ENCODE data around the gene OBSL1. TPM values are rescaled to one million over a fixed set of nuclear protein-coding genes. Genes with fewer than 3 reads are reported as not detected.

The OBSL1 gene
- polyA plus RNA-seq: under 1 TPM in 1 of 3 donors, not detected in 2; 0.53 TPM

DNA sequence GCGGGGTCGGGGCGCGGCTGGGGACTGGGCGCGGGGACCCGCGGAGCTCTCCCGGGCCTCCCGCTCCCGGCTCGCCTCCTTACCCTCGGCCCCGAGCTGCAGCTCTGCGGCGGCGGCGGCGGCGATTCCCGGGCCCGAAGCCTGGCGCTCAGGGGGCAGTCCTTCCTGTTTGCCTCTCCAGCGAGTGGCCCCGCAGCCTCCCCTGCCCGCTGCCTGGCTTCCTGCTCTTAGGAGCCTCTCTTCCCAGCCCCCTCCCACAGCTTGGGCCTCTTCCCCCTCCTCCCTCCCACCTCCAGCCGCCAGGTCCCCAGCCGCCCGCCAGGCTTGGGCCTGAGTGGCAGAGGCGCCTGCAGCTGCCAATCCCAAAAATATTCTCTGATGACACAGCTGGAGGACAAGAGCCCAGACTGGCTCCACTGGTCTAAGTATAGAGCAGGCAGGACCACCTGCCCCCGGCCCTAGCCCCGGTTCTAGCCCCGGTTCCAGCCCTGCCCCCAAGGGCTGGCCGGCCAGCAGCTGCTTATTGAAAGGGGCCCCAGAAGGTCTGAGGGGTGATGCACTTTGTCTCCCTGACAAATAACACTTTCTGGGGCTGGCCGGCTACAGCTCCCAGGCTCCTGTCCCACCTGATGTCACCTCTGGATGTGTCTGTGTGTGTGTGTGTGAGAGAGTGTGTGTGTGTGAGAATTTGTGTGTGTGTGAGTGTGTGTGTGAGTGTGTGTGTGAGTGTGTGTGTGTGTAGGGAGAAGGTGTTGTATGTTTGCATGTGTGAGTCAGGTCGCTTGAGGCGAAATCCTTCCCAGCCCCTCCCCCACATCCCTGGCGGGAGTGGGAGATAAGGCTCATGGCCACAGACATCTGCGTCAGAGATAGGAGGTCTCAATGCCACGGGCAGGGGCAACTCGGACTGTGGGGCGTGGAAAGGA is at the start of gene OBSL1:
Gene OBSL1 (minus strand): TSS at position 229 of the 926 bp plus-strand sequence. CDS start 307 bp downstream, outside the sequence.
- Mint-ChIP-seq H3K4me1 (peaks cover 0 to 6% of the 10 kb centered on the region in 2 donors), H3K4me3 (peak within 1 kb of the TSS in 4 of 5 donors; percentile 4 to 66 (median 28)), H3K27me3 (ENCODE audit: low read depth in 3 of 3) (peaks cover 3 to 32% (median 19%) of the 10 kb centered on the region in 3 donors), H3K9me3 (peaks cover 0 to 2% (median 0%) of the 10 kb centered on the region in 6 donors), H3K36me3 (no peaks in the 10 kb centered on the region), H3K27ac (no peak within 1 kb of the TSS)
- DNase-seq: no peak

DNA sequence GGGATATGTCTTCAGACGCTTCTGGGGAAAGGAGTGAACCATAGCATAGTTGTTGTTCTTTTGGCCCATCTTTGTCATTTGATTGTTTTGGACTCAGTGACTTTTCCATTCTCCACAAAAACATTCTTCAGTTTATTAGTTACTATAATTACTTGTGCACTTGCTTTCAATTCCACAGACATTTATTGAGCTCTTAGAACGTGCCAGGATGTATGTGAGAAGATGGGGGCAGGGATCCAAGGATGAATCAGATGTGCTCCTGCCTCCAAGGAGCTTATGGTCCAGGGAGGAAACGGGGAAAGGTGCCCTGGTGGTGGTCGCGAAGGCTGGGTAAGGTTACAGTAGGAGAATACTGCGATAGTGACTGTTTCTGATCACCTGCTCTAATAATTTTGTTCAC is 49.2 kb upstream of the OBSL1 start:
- H3K9me3 Mint-ChIP-seq: no peaks in the 10 kb centered on the region
- peaks cover 2 to 5% (median 3%) of the 10 kb centered on the region in 3 donors for H3K27me3 Mint-ChIP-seq (ENCODE audit: low read depth in 3 of 3)
- H3K27ac Mint-ChIP-seq: no peak overlapping the region
- no peak for DNase-seq
- no peaks in the 10 kb centered on the region for H3K4me1 Mint-ChIP-seq
- no peak overlapping the region for H3K4me3 Mint-ChIP-seq
- H3K36me3 Mint-ChIP-seq: peaks cover 0 to 11% (median 0%) of the 10 kb centered on the region in 3 donors

DNA sequence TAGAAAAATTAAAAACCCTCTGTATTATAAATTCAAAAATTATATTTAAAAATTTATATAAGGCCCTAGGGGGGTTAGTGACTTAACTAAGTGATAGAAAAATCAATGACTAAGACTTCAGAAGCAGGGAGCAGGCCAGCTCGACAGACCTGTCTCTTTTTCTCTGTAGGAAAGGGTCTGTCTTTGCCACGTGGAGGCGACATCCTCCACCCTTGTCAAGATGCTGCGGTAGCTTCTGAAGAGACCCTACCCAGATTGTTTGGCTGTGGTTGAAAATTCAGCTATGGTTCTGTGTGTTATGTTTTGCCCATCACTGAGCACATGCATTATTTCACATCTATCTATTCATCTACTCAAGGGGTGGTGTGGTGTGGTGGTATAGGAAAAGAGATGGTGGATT is 47.9 kb upstream of the OBSL1 start:
- peaks cover 5 to 23% (median 10%) of the 10 kb centered on the region in 3 donors for H3K36me3 Mint-ChIP-seq
- no peak for DNase-seq
- peaks cover 2 to 10% (median 3%) of the 10 kb centered on the region in 3 donors for H3K27me3 Mint-ChIP-seq (ENCODE audit: low read depth in 3 of 3)
- no peak overlapping the region for H3K27ac Mint-ChIP-seq
- H3K4me3 Mint-ChIP-seq: no peak overlapping the region
- peaks cover 0 to 3% of the 10 kb centered on the region in 2 donors for H3K4me1 Mint-ChIP-seq
- no peaks in the 10 kb centered on the region for H3K9me3 Mint-ChIP-seq

DNA sequence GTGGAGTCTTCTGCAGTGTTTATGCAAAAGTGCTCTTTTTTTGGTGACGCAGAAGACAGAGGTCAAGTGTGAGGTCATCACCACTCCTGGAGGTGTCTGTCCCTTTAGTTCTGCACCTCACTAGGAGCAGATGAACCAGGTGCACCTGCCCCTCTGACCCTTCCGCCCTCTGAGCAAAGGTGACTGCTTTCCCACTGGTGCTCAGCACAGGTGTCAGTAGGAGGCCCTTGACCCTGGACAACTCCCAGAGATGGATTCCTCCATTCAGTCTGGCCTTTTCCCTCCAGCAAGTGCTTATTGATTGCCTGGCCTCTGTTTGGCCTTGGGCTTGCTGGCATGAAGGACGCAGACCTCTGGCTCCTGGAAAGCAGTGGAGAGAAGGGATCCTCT is 47.4 kb upstream of the OBSL1 start:
- Mint-ChIP-seq H3K27ac (no peak overlapping the region), H3K4me3 (no peak overlapping the region), H3K4me1 (peaks cover 0 to 3% of the 10 kb centered on the region in 2 donors), H3K36me3 (peaks cover 5 to 24% (median 12%) of the 10 kb centered on the region in 3 donors), H3K9me3 (no peaks in the 10 kb centered on the region), H3K27me3 (ENCODE audit: low read depth in 3 of 3) (peaks cover 2 to 5% (median 3%) of the 10 kb centered on the region in 3 donors)
- no peak for DNase-seq

DNA sequence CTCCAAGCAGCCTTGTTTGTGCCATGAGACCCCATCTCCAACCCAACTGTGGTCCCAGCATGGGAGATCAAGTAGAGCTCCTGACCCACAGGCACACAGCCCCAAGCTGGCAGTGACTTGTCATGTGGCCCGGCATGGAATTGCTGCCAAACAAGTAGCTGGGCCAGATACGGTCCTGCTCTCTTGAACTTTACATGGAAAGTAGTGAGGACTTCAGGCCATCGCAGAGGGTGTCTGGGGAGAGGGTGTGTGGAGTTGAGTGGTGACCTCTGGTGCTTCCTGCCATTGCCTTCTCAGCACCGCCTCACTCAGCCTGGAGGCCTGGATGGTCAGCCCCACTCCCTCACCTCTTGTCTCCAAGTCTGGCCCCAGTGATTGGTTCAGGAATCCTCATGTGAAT is 45.2 kb upstream of the OBSL1 start:
- Mint-ChIP-seq H3K4me3 (no peak overlapping the region), H3K27ac (peak overlapping the region in 2 of 6 donors; percentile 53 to 73), H3K36me3 (peaks cover 10 to 31% (median 18%) of the 10 kb centered on the region in 3 donors), H3K27me3 (ENCODE audit: low read depth in 3 of 3) (peaks cover 0 to 5% (median 2%) of the 10 kb centered on the region in 3 donors), H3K9me3 (no peaks in the 10 kb centered on the region), H3K4me1 (peaks cover 11% of the 10 kb centered on the region in 2 donors)
- DNase-seq: no peak

DNA sequence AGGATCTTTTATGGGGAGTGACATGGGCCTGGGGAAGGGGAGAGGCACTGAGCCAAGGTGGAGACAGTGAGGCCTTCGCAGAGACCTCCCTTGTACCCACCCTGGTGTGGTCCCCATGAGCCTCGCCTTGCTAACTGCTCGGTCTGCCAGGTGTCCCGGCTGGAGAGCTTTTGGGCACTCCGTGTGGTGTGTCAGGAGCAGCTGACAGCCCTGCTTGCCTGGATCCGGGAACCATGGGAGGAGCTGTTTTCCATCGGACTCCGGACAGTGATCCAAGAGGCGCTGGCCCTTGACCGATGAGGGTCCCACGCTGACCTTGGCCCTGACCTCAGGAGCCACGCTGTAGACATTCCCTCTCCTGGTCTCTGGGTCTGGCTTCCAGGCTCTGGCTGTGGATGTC is 44.6 kb upstream of the OBSL1 start:
- peaks cover 14 to 34% (median 22%) of the 10 kb centered on the region in 3 donors for H3K36me3 Mint-ChIP-seq
- H3K27ac Mint-ChIP-seq: no peak overlapping the region
- peaks cover 0 to 5% (median 2%) of the 10 kb centered on the region in 3 donors for H3K27me3 Mint-ChIP-seq (ENCODE audit: low read depth in 3 of 3)
- DNase-seq: no peak
- no peaks in the 10 kb centered on the region for H3K9me3 Mint-ChIP-seq
- H3K4me1 Mint-ChIP-seq: peaks cover 11 to 15% of the 10 kb centered on the region in 2 donors
- H3K4me3 Mint-ChIP-seq: no peak overlapping the region

DNA sequence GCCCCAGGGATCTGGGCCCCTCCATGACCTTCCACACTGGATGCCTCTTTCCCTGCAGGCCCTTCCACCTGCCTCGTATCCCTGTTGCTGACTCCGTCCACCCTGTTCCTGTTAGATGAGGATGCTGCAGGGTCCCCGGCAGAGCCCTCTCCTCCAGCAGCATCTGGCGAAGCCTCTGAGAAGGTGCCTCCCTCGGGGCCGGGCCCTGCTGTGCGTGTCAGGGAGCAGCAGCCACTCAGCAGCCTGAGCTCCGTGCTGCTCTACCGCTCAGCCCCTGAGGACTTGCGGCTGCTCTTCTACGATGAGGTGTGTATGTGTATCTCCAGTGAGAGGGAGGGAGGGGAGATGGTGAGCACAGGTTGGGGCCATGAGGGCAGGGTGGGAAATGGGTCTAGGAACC is 43.7 kb upstream of the OBSL1 start:
- H3K27ac Mint-ChIP-seq: peak overlapping the region in 1 of 6 donors; percentile 66
- peaks cover 18 to 39% (median 28%) of the 10 kb centered on the region in 3 donors for H3K36me3 Mint-ChIP-seq

DNA sequence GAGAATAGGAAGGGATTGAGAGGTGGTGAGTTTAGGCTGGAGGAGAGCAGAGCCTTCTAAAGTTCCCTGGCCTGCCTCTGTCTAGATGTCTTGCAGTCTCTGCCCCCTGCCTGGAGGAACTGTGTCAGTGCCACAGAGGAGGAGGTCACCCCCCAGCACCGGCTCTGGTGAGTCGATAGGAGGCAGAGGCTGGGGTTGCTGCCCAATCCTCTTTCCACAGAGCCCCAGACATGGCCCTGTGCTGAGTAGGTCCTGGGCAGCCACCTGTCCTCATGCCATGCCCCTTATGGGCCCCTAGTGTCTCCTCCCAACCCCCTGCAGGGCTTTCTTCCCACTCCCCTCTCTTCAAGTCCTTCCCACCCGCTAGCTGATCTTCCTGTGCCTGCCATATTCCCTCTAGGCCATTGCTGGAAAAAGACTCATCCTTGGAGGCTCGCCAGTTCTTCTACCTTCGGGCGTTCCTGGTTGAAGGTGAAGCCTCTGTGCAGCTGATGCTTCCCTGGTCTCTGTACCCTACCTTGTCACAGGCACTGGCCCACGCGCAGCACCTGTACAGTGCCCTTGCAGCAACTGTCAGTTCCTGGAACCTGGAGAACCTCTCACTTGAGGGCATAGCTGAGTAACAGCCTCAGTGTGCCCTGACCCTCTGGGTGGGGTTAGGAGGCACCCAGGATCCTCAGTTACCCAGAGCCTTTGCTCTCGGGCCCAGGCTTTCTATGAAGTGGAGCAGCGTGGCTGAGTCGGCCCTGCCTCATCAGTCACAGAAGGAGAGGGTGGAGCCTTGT is 42.9 kb upstream of the OBSL1 start:
- H3K4me1 Mint-ChIP-seq: peaks cover 11 to 15% of the 10 kb centered on the region in 2 donors
- no peak for DNase-seq
- peaks cover 21 to 46% (median 34%) of the 10 kb centered on the region in 3 donors for H3K36me3 Mint-ChIP-seq
- peaks cover 0 to 5% (median 0%) of the 10 kb centered on the region in 3 donors for H3K27me3 Mint-ChIP-seq (ENCODE audit: low read depth in 3 of 3)
- peak overlapping the region in 1 of 6 donors; percentile 71 for H3K27ac Mint-ChIP-seq
- H3K9me3 Mint-ChIP-seq: no peaks in the 10 kb centered on the region
- H3K4me3 Mint-ChIP-seq: no peak overlapping the region

More for the DNA sequence above, 43.7 kb upstream of the OBSL1 start:
- DNase-seq: no peak
- H3K4me3 Mint-ChIP-seq: no peak overlapping the region
- peaks cover 11 to 15% of the 10 kb centered on the region in 2 donors for H3K4me1 Mint-ChIP-seq
- H3K9me3 Mint-ChIP-seq: no peaks in the 10 kb centered on the region
- H3K27me3 Mint-ChIP-seq (ENCODE audit: low read depth in 3 of 3): peaks cover 0 to 5% (median 0%) of the 10 kb centered on the region in 3 donors

DNA sequence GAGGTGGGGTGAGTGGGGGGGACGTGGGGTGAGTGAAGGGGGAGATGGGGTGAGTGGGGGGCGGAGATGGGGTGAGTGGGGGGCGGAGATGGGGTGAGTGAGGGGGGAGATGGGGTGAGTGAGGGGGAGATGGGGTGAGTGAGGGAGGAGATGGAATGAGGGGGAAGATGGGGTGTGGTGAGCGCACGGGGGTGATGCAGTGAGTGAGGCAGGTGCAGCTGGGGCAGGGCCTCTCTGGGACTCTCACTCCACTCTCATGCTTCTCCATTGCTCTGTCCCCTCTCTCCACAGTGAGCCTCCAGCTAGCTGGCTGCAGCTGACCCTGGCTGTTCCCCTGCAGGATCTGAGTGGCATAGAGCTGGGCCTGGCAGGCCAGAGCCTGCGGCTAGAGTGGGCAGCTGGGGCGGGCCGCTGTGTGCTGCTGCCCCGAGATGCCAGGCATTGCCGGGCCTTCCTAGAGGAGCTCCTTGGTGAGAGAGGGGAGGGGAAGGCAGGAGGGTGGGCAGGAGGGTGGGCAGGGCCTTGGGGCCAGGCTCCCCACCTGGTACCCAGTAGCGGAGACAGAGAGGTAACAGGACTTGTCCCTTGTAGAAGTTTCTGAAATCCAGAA is 42.2 kb upstream of the OBSL1 start:
- Mint-ChIP-seq H3K4me1 (peaks cover 11 to 15% of the 10 kb centered on the region in 2 donors), H3K27ac (no peak overlapping the region), H3K9me3 (no peaks in the 10 kb centered on the region), H3K27me3 (ENCODE audit: low read depth in 3 of 3) (peaks cover 0 to 5% (median 0%) of the 10 kb centered on the region in 3 donors), H3K4me3 (no peak overlapping the region), H3K36me3 (peaks cover 21 to 50% (median 35%) of the 10 kb centered on the region in 3 donors)
- no peak for DNase-seq

DNA sequence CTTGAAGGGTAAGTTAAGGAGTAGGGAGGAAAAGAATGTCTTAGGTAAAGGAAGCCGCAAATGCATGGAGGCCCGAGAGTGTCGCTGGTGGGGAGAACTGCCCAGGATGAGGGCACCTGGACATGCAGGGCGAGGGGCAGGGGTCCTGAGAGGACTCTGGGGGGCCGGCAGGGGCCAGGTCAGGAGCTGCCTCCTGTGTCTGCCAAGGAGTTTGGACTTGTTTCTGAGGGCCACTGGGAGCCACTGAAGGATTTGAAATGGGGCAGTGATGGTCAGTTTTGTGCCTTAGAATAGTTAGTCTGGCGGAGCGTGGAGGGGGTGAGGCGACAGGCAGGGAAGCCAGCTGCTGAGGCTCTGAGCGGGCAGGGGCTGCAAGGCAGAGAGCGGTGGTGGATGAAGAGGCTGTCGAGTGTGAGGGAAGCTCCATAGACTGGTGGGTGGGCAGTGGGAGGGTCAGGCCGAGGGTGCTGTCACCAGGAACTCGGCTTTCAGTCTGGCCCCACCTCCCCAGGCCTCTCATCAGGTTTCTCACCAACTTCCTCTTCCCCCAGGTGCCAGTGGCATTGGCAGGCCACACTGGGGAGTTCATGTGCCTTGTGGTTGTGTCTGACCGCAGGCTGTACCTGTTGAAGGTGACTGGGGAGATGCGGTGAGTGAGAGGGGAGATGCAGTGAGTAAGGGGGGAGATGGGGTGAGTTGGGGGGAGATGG is 41.4 kb upstream of the OBSL1 start:
- H3K27me3 Mint-ChIP-seq (ENCODE audit: low read depth in 3 of 3): peaks cover 0 to 5% (median 0%) of the 10 kb centered on the region in 3 donors
- DNase-seq: peak; percentile 44 to 55 (median 45)
- H3K4me1 Mint-ChIP-seq: peaks cover 11 to 15% of the 10 kb centered on the region in 2 donors
- H3K9me3 Mint-ChIP-seq: no peaks in the 10 kb centered on the region
- H3K36me3 Mint-ChIP-seq: peaks cover 21 to 50% (median 35%) of the 10 kb centered on the region in 3 donors
- peak overlapping the region in 4 of 5 donors; percentile 1 to 57 (median 22) for H3K4me3 Mint-ChIP-seq
- H3K27ac Mint-ChIP-seq: peak overlapping the region in 4 of 6 donors; percentile 54 to 86 (median 69)

DNA sequence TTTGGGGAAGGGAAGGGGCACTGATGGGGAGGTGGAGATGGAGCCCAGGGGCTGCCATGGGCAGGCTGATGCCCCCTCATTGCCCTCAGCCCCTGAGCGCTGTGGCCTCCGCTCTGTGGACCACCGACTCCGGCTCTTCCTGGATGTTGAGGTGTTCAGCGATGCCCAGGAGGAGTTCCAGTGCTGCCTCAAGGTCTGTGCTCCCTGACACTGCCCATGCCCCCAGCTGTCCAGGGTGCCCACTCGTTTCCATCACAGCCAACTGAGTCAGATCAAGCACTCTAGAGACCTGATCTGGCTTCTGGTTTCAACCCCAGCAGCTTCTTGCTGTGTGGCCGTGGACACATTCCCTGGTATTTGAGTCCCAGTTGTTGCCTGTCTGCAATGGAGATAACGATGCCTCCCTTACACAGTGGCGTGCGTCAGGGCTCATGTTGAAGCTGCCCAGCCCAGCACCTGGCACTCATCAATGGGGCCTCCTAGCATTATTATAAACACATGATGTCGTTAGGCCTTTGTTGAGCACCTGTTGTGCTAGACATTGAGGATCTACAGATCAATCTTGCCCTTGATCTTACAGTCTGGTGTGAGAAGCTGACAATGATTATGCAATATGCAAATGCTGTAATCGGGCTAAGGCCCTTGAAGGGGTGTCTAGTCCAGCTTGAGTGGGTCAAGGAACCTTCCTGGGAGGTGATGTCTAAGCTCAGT is 40.7 kb upstream of the OBSL1 start:
- Mint-ChIP-seq H3K36me3 (peaks cover 21 to 50% (median 39%) of the 10 kb centered on the region in 3 donors), H3K4me1 (peaks cover 11 to 15% of the 10 kb centered on the region in 2 donors), H3K27ac (peak overlapping the region in 3 of 6 donors; percentile 62 to 86 (median 76)), H3K27me3 (ENCODE audit: low read depth in 3 of 3) (peaks cover 0 to 5% (median under 1%) of the 10 kb centered on the region in 3 donors), H3K9me3 (no peaks in the 10 kb centered on the region), H3K4me3 (peak overlapping the region in 4 of 5 donors; percentile 1 to 57 (median 10))
- DNase-seq: no peak

DNA sequence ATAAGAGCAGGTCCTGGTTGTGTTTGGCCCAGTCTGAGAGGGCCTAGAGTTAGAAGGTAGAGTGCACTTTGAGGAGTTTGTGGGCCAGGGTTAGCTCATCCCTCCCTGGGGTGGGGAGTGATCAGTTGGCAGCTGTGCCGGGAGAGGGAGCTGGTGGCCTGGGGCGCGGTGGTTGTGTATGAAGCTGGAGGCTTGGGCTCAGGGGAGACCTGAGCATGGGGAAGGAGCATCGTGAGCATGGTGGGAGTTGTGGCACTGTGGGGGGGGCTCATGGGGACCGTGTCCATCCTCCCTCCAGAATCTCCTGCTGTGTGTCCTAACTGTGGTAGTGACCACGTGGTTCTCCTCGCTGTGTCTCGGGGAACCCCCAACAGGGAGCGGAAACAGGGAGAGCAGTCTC is 40.0 kb upstream of the OBSL1 start:
- Mint-ChIP-seq H3K27me3 (ENCODE audit: low read depth in 3 of 3) (peaks cover 0 to 5% (median 3%) of the 10 kb centered on the region in 3 donors), H3K9me3 (no peaks in the 10 kb centered on the region)

More for the DNA sequence above, 40.0 kb upstream of the OBSL1 start:
- Mint-ChIP-seq H3K36me3 (peaks cover 21 to 47% (median 41%) of the 10 kb centered on the region in 3 donors), H3K4me1 (peaks cover 11 to 15% of the 10 kb centered on the region in 2 donors), H3K27ac (peak overlapping the region in 3 of 6 donors; percentile 13 to 38 (median 24)), H3K4me3 (no peak overlapping the region)
- no peak for DNase-seq
